ENCODE results near the gene FOXE3. TPM values are rescaled to one million over a fixed set of nuclear protein-coding genes. Genes with fewer than 3 reads are reported as not detected.

The FOXE3 gene
- total and polyA plus RNA-seq, 2 donors (not counting 3 experiments of a cell fraction or from before 2014, with no cell fraction given) = not detected

- FAIRE-seq (no peak), DNase-seq (ENCODE audit: low read depth, low spot score) (no peak)
- CTCF ChIA-PET = interaction anchor here (0.8 to 3.9 kb wide), 7 partner anchors 13 to 278 kb away, joined by 4 to 63 read pairs (median 25); partner anchors contain the start of gene FOXD2
- dilution Hi-C loops (cut with MboI; ENCODE audit: extremely low pct_ligation_motif_present, low sequenced_read_pairs) (no loop called here), intact Hi-C loops (cut with micrococcal nuclease) (no loop called here)
- H3K9me1 ChIP-seq (replicated peaks; ENCODE audit: control insufficient read depth, extremely low read depth, insufficient read depth, low read length) = no peaks in the 10 kb centered on the region
- H3K9ac ChIP-seq (replicated peaks; ENCODE audit: extremely low read depth, insufficient read depth, low read length) = no peak overlapping the region
- POLR2A ChIA-PET = no interaction called here
- H3K36me3 ChIP-seq (ENCODE audit: control insufficient read depth in 2 of 2, extremely low read depth in 1 of 2, insufficient read depth in 2 of 2, low read length in 2 of 2) = no peaks in the 10 kb centered on the region
- H3K4me1 ChIP-seq (ENCODE audit: control insufficient read depth, extremely low read depth, insufficient read depth, low read length) = peaks cover 4% of the 10 kb centered on the region
- no peaks in the 10 kb centered on the region for H3K9me3 ChIP-seq (replicated peaks; ENCODE audit: control insufficient read depth, insufficient read depth, low read length)
- TF ChIP-seq POLR2A (IDR thresholded peaks at IDR 0.05; ENCODE audit: low read depth, low read length) (no peak), POLR2AphosphoS5 (IDR thresholded peaks at IDR 0.05; ENCODE audit: insufficient read depth, low read depth, low read length) (no peak), JUN (IDR thresholded peaks at IDR 0.05; ENCODE audit: borderline replicate concordance, insufficient read depth, insufficient read length, low read depth) (no peak), GATA2 (IDR thresholded peaks at IDR 0.05; ENCODE audit: insufficient read depth, insufficient read length, low read depth, low read length) (no peak), MAX (IDR thresholded peaks at IDR 0.05; ENCODE audit: insufficient read depth, insufficient read length) (no peak), MYC (IDR thresholded peaks at IDR 0.05; ENCODE audit: low read depth, low read length) (no peak), FOS (IDR thresholded peaks at IDR 0.05; ENCODE audit: borderline replicate concordance, insufficient read depth, low read length) (no peak), EZH2 (IDR thresholded peaks at IDR 0.05; ENCODE audit: borderline replicate concordance, low read depth, low read length, severe bottlenecking) (no peak)
- TF ChIP-seq, protein P1, sequence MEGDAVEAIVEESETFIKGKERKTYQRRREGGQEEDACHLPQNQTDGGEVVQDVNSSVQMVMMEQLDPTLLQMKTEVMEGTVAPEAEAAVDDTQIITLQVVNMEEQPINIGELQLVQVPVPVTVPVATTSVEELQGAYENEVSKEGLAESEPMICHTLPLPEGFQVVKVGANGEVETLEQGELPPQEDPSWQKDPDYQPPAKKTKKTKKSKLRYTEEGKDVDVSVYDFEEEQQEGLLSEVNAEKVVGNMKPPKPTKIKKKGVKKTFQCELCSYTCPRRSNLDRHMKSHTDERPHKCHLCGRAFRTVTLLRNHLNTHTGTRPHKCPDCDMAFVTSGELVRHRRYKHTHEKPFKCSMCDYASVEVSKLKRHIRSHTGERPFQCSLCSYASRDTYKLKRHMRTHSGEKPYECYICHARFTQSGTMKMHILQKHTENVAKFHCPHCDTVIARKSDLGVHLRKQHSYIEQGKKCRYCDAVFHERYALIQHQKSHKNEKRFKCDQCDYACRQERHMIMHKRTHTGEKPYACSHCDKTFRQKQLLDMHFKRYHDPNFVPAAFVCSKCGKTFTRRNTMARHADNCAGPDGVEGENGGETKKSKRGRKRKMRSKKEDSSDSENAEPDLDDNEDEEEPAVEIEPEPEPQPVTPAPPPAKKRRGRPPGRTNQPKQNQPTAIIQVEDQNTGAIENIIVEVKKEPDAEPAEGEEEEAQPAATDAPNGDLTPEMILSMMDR (IDR thresholded peaks at IDR 0.05; ENCODE audit: extremely low read depth in 1 of 2, insufficient read depth in 1 of 2, low read depth in 1 of 2, low read length in 2 of 2) = no peak
- H3K27ac ChIP-seq (ENCODE audit: insufficient read depth, low read depth, low read length) = no peak overlapping the region
- H2AFZ ChIP-seq (ENCODE audit: low read depth, low read length) = no peak overlapping the region
- no peak overlapping the region for H3K4me3 ChIP-seq (replicated peaks in 1 of 3; ENCODE audit: insufficient read depth in 1 of 3, low read depth in 1 of 3, low read length in 3 of 3)
- H3K79me2 ChIP-seq (ENCODE audit: control insufficient read depth, insufficient read depth, low read length) = no peaks in the 10 kb centered on the region
- peaks cover 74 to 79% of the 10 kb centered on the region in 2 experiments for H3K27me3 ChIP-seq (ENCODE audit: control insufficient read depth in 2 of 2, insufficient read depth in 2 of 2, low read length in 2 of 2)
- no TSS peak for BruUV-seq (replicated peaks)
- no peak overlapping the region for H3K4me2 ChIP-seq (ENCODE audit: insufficient read depth, low read length)
- no peaks in the 10 kb centered on the region for H4K20me1 ChIP-seq (replicated peaks; ENCODE audit: control insufficient read depth, extremely low read depth, insufficient read depth, low read length)
These were observed 32.6 kb downstream of the FOXE3 start for GRCh38 chr1:47448462-47449222.

All from endothelial cell of umbilical vein (primary cell).